ENCODE measurements around the gene ADAMTSL1. TPM values are rescaled to one million over a fixed set of nuclear protein-coding genes. Genes with fewer than 3 reads are reported as not detected.

The ADAMTSL1 gene
- total and polyA plus RNA-seq, 2 of the 8 experiments (the other 6 are each of a cell fraction or from before 2014, with no cell fraction given): 0.84 to 1.1 TPM

DNA sequence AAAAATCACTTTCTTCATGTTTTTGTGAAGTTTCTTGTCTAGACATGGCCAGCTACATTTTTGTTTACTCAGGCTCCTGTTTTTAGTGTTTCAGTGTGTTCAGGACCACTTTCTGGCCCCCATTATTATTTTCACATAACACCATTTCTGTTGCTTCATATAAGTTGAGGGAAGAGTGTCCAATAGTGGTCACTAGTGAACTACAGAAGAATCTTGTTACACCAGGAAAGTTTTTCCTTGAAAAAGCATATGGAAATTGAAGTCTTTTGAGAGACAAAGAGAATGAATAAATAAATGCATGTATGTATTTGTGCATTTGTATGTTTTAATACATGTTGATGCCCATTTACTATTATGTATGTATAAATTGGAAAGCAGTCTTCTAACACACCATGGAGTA is 3.8 kb downstream of the ADAMTSL1 start:
- Histone ChIP-seq H4K5ac (ENCODE audit: insufficient read length, low read depth, low read length) (no peak overlapping the region), H3K36me3 (ENCODE audit: control insufficient read depth in 2 of 4, insufficient read depth in 4 of 4, low read length in 3 of 4) (no peaks in the 10 kb centered on the region), H3K4me2 (ENCODE audit: insufficient read depth in 1 of 2, low read depth in 2 of 2, low read length in 2 of 2) (no peak overlapping the region), H4K20me1 (replicated peaks in 1 of 2; ENCODE audit: control insufficient read depth in 1 of 2, insufficient read depth in 2 of 2, low read length in 2 of 2) (no peaks in the 10 kb centered on the region), H3K4me1 (replicated peaks in 1 of 4; ENCODE audit: control insufficient read depth in 3 of 4, insufficient read depth in 4 of 4, low read length in 3 of 4) (peaks cover 5 to 7% (median 6%) of the 10 kb centered on the region in 4 experiments; a peak in 6 of 7 replicates), H3K27ac (ENCODE audit: low read depth, low read length) (no peak overlapping the region), H3K56ac (replicated peaks; ENCODE audit: insufficient read length, low read depth, low read length) (no peak overlapping the region), H3K9ac (replicated peaks in 1 of 4; ENCODE audit: extremely low read depth in 1 of 4, low read depth in 3 of 4, low read length in 3 of 4) (no peak overlapping the region), H3K4ac (replicated peaks; ENCODE audit: insufficient read length, low read depth, low read length) (no peak overlapping the region), H2BK5ac (ENCODE audit: low read depth, low read length) (no peak overlapping the region), H2BK20ac (ENCODE audit: low read length) (no peak overlapping the region), H4K91ac (replicated peaks; ENCODE audit: insufficient read length, low read length) (no peak overlapping the region), H3K14ac (ENCODE audit: insufficient read length) (no peak overlapping the region), H4K8ac (ENCODE audit: extremely low read depth, insufficient read depth, low read length) (no peak overlapping the region), H3K9me3 (ENCODE audit: insufficient read depth in 2 of 2, low read depth in 1 of 2, low read length in 1 of 2) (no peaks in the 10 kb centered on the region), H2AK5ac (ENCODE audit: low read depth, low read length) (no peak overlapping the region), H2BK15ac (ENCODE audit: low read length) (no peak overlapping the region), H2BK12ac (ENCODE audit: low read depth, low read length) (no peak overlapping the region), H3K27me3 (replicated peaks in 1 of 4; ENCODE audit: control insufficient read depth in 3 of 4, extremely low read depth in 1 of 4, insufficient read depth in 3 of 4, low read length in 3 of 4) (no peaks in the 10 kb centered on the region), H3K79me1 (ENCODE audit: low read depth, low read length) (no peaks in the 10 kb centered on the region), H3K4me3 (ENCODE audit: extremely low read depth in 1 of 4, insufficient read depth in 2 of 4, low read depth in 3 of 4, low read length in 4 of 4) (no peak overlapping the region), H3K18ac (ENCODE audit: extremely low read depth, low read length) (no peak overlapping the region), H2BK120ac (replicated peaks; ENCODE audit: low read depth, low read length) (no peak overlapping the region), H3K23ac (ENCODE audit: insufficient read length) (no peak overlapping the region), H3K79me2 (ENCODE audit: control insufficient read depth in 1 of 2, insufficient read depth in 2 of 2, low read length in 2 of 2) (no peaks in the 10 kb centered on the region), H2AFZ (ENCODE audit: low read length) (no peak overlapping the region), H3K23me2 (ENCODE audit: low read depth, low read length) (peaks cover 5% of the 10 kb centered on the region; the same call in 1 of the 2 replicates)
- DNase-seq (ENCODE audit: low read depth in 1 of 2, low spot score in 2 of 2): no peak
- ChIA-PET CTCF (ENCODE audit: partially characterized antibody) (interaction anchor here (1.2 to 2.0 kb wide), 3 partner anchors 8 to 22 kb away, joined by 3 to 4 read pairs (median 3); no protein-coding TSS in a partner anchor), POLR2A (ENCODE audit: partially characterized antibody) (no interaction called here)
- FAIRE-seq: no peak
- TF ChIP-seq SAP30 (IDR thresholded peaks at IDR 0.05; ENCODE audit: insufficient read depth, insufficient replicate concordance, low read length): no peak
- TF ChIP-seq, protein P1, sequence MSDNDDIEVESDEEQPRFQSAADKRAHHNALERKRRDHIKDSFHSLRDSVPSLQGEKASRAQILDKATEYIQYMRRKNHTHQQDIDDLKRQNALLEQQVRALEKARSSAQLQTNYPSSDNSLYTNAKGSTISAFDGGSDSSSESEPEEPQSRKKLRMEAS (IDR thresholded peaks at IDR 0.05): no peak
- no peak for TF ChIP-seq CHD1 (IDR thresholded peaks at IDR 0.05; ENCODE audit: low read depth, low read length)
- TF ChIP-seq NRF1 (IDR thresholded peaks at IDR 0.05; ENCODE audit: low read depth, low read length): no peak

Data from H1 (cell line).